OCI-LY1 (cell line): Measurements from ENCODE around the gene CADM1.

Source experiments
- H2AFZ ChIP-seq: fragments of 200-600 bp; sonication (generic), shearing (Covaris generic); 2 replicates; pipeline ENCODE4 v1.6.0; 2014; ENCODE audit warnings: antibody characterized with exemption, mild to moderate bottlenecking, low read length
- H3F3A ChIP-seq: fragments of 200-600 bp; sonication (generic), shearing (Covaris generic); 2 replicates; pipeline ENCODE4 v1.6.0; 2014; ENCODE audit warnings: mild to moderate bottlenecking, antibody characterized with exemption, low read length, moderate library complexity; ENCODE audit not compliant: insufficient read depth
- H3K27ac ChIP-seq: fragments of 200-600 bp; sonication (generic); 2 replicates; pipeline ENCODE4 v1.5.1; 2014; ENCODE audit warnings: low read length, mixed run types, mild to moderate bottlenecking, low read depth; ENCODE audit not compliant: poor library complexity, severe bottlenecking
- H3K27me3 ChIP-seq: fragments of 200-600 bp; sonication (generic); 2 replicates; pipeline ENCODE4 v1.6.0; 2014; ENCODE audit warnings: antibody characterized with exemption, mild to moderate bottlenecking, low read length, moderate library complexity; ENCODE audit not compliant: insufficient read depth
- H3K36me3 ChIP-seq: fragments of 200-600 bp; sonication (generic); 2 replicates; pipeline ENCODE4 v1.6.1; 2014; ENCODE audit warnings: mild to moderate bottlenecking, antibody characterized with exemption, low read length, moderate library complexity, mixed read lengths; ENCODE audit not compliant: insufficient read depth
- H3K4me1 ChIP-seq: fragments of 200-600 bp; sonication (generic); 2 replicates; pipeline ENCODE4 v1.5.1; 2014; ENCODE audit warnings: mild to moderate bottlenecking, low read length, moderate library complexity; ENCODE audit not compliant: insufficient read depth, severe bottlenecking
- H3K4me2 ChIP-seq: fragments of 200-600 bp; sonication (generic), shearing (Covaris generic); 2 replicates; pipeline ENCODE4 v1.6.1; 2014; ENCODE audit warnings: low read length
- H3K4me3 ChIP-seq: fragments of 200-600 bp; sonication (generic); 2 replicates; pipeline ENCODE4 v1.5.1; 2014; ENCODE audit warnings: low read length, low read depth, mild to moderate bottlenecking, mixed read lengths; ENCODE audit not compliant: poor library complexity, severe bottlenecking
- H3K79me2 ChIP-seq: fragments of 200-600 bp; shearing (Covaris generic); 2 replicates; pipeline ENCODE4 v1.6.1; 2016; ENCODE audit warnings: mixed run types, low read length, mixed read lengths; ENCODE audit not compliant: insufficient read depth
- H3K9ac ChIP-seq: fragments of 200-600 bp; sonication (generic), shearing (Covaris generic); 2 replicates; pipeline ENCODE4 v1.6.1; 2014; ENCODE audit warnings: mild to moderate bottlenecking, low read length, mixed read lengths
- H3K9me2 ChIP-seq: fragments of 200-600 bp; sonication (generic), shearing (Covaris generic); 2 replicates; pipeline ENCODE4 v1.6.1; 2014; ENCODE audit warnings: low read depth, mild to moderate bottlenecking, low read length, mixed read lengths
- H3K9me3 ChIP-seq: fragments of 200-600 bp; shearing (Covaris generic); 2 replicates; pipeline ENCODE4 v1.6.1; 2014; ENCODE audit warnings: low read length, mixed read lengths
- H4K20me1 ChIP-seq: fragments of 200-600 bp; sonication (generic), shearing (Covaris generic); 2 replicates; pipeline ENCODE4 v1.6.0; 2016; ENCODE audit warnings: mild to moderate bottlenecking, low read length; ENCODE audit not compliant: insufficient read depth
- EZH2 ChIP-seq: fragments of 200-600 bp; sonication (generic), shearing (Covaris generic); IDR thresholded peaks from 2 replicates; pipeline ENCODE4 v1.8.0; 2017; ENCODE audit warnings: borderline replicate concordance, mixed run types, mild to moderate bottlenecking, antibody characterized with exemption, low read length, moderate library complexity, mixed read lengths
- TF ChIP-seq, protein P1 (sequence below): fragments of 200-600 bp; sonication (generic), shearing (Covaris generic); IDR thresholded peaks from 2 replicates; pipeline ENCODE4 v1.5.1; 2017; ENCODE audit warnings: mild to moderate bottlenecking, antibody characterized with exemption, low read length, moderate library complexity, mixed read lengths

Gene CADM1

DNA sequence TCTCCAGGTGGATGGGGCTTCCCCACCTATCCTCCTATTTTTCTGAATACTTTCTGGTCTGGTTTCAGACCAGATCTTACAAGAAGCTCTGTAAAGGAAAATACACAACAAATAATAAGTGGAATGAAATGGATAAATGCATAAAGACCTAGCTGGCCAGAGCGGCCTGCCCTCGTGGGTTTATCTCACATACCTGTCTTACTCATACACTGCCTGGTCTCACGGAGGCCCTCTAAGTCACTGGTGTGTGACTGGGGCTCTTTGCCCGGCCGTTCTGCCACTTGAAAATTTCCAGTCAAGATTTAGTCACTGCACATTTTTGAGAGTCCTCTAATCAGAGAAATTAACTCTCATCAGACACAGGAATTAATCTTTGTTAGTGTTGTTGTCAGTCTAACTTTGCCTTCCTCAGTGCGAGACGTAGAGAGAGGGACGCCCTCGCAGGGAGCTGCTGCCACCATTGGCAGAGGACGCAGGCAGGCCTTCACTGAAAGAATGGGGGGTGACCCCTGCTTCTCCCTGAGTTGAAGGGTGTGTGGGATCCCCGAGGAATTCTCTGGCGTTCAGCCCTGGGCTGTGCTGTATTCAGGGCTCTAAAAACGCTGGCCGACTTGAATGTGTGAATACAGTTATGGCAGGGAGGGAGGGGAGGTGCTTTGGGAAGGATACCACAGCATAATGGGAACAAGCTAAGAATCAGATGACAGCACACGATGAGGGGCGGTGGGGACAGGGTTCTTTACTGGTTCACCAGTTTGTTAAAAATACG lies 46.3 kb upstream of the CADM1 start:
- H3K4me2 ChIP-seq: no peak overlapping the region

DNA sequence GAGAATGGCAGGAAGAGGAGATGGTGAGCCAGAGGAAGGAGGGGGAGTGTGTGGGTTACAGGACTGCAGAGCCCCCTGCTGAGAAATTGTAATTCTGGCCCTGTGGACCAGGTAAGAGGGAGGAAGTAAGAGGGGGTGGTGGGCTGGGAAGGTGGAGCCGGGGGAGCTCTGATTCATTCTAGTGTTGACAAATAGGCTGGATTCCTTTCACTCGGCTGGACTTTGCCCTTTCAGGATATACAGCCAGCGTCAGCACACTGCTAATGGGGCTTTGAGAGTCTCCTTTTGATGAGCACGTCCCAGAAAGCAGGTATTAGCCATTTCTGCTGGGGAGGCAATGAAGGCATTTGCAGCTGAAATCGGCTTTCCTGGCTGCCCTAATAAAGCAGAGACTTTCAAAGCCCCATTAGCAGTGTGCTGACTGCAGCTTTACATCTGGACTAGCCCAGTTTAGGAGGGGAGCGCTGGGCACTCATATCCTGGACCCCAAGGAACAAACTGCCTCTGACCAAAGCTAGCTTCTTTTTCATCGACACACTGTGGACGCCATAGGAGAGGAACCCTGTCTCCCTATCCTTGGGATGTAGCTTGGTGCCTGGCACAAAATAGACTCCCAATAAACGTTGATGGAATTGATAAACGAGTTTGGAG lies 44.8 kb upstream of the CADM1 start:
- no peak for TF ChIP-seq EZH2
- TF ChIP-seq, protein P1, sequence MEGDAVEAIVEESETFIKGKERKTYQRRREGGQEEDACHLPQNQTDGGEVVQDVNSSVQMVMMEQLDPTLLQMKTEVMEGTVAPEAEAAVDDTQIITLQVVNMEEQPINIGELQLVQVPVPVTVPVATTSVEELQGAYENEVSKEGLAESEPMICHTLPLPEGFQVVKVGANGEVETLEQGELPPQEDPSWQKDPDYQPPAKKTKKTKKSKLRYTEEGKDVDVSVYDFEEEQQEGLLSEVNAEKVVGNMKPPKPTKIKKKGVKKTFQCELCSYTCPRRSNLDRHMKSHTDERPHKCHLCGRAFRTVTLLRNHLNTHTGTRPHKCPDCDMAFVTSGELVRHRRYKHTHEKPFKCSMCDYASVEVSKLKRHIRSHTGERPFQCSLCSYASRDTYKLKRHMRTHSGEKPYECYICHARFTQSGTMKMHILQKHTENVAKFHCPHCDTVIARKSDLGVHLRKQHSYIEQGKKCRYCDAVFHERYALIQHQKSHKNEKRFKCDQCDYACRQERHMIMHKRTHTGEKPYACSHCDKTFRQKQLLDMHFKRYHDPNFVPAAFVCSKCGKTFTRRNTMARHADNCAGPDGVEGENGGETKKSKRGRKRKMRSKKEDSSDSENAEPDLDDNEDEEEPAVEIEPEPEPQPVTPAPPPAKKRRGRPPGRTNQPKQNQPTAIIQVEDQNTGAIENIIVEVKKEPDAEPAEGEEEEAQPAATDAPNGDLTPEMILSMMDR: no peak
- no peak overlapping the region for H3K9ac ChIP-seq

More for the DNA sequence above, 46.3 kb upstream of the CADM1 start:
- no peaks in the 10 kb centered on the region for H3K79me2 ChIP-seq
- H3F3A ChIP-seq: no peaks in the 10 kb centered on the region
- H3K9me2 ChIP-seq: no peaks in the 10 kb centered on the region
- H2AFZ ChIP-seq: no peak overlapping the region
- H3K36me3 ChIP-seq: no peaks in the 10 kb centered on the region
- no peaks in the 10 kb centered on the region for H4K20me1 ChIP-seq
- no peaks in the 10 kb centered on the region for H3K9me3 ChIP-seq
- H3K9ac ChIP-seq: no peak overlapping the region
- TF ChIP-seq EZH2: no peak
- TF ChIP-seq, protein P1: no peak
- H3K27me3 ChIP-seq: no peaks in the 10 kb centered on the region; the same call in 1 of the 2 replicates
- H3K4me1 ChIP-seq: no peaks in the 10 kb centered on the region
- H3K27ac ChIP-seq: no peak overlapping the region
- H3K4me3 ChIP-seq: no peak overlapping the region

DNA sequence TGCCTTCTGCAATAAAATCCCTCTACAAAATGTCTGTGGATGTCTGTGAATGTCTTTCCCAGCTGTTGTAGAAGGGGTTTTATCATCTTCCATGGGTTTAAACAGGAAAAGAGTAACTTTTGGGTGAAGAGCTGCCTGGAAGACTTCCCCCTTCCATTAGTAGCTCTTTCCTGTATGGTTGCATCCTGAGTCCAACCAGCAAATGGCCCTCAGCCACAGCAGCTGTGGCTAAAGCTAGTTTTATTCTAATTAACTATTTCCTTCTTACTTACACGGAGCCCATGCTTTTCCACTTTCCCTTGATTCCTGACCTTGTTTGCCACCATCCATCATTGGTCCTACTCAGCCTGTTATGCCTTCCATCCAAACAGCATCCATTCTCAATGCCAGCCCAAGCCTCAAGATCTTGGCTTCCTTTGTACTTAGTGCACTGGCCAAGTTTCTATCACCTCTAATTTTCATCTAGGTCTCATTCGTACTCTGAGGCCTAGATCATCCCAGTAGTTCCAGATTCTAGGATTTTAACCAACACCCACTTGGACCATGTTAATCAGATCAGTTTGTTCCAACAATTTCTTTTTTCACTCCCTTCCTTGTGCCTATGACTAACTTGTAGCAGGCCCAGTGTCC lies 41.5 kb upstream of the CADM1 start:
- Histone ChIP-seq H3K79me2 (no peaks in the 10 kb centered on the region), H4K20me1 (no peaks in the 10 kb centered on the region), H3K9me3 (no peaks in the 10 kb centered on the region), H3K27ac (no peak overlapping the region), H3K36me3 (no peaks in the 10 kb centered on the region), H3K4me2 (no peak overlapping the region), H3K9me2 (no peaks in the 10 kb centered on the region), H3K9ac (no peak overlapping the region), H3K4me3 (no peak overlapping the region), H3F3A (no peaks in the 10 kb centered on the region), H2AFZ (no peak overlapping the region), H3K27me3 (no peaks in the 10 kb centered on the region; the same call in 1 of the 2 replicates), H3K4me1 (no peaks in the 10 kb centered on the region)
- TF ChIP-seq, protein P1: no peak
- no peak for TF ChIP-seq EZH2

More for the DNA sequence above, 44.8 kb upstream of the CADM1 start:
- Histone ChIP-seq H3K79me2 (no peaks in the 10 kb centered on the region), H3K4me3 (no peak overlapping the region), H4K20me1 (no peaks in the 10 kb centered on the region), H3K36me3 (no peaks in the 10 kb centered on the region), H3K4me2 (no peak overlapping the region), H2AFZ (no peak overlapping the region), H3K27ac (no peak overlapping the region), H3K4me1 (no peaks in the 10 kb centered on the region), H3K27me3 (no peaks in the 10 kb centered on the region; the same call in 1 of the 2 replicates), H3F3A (no peaks in the 10 kb centered on the region), H3K9me3 (no peaks in the 10 kb centered on the region), H3K9me2 (no peaks in the 10 kb centered on the region)
